Activated CD8-positive, alpha-beta memory T cell treated with anti-CD3 and anti-CD28 coated beads for 4 hours (primary cell): Measurements from ENCODE around the gene HIC1.

Source experiments
- DNase-seq, 2 donors: peaks; one replicate each; pipeline ENCODE4 v3.0.0-alpha.2; 2020; ENCODE audit warnings: low read depth in 2 of 2

Gene HIC1

GRCh38 chr17:2075336-2076086, 20.6 kb downstream of the HIC1 start:
- no peak for DNase-seq

DNA sequence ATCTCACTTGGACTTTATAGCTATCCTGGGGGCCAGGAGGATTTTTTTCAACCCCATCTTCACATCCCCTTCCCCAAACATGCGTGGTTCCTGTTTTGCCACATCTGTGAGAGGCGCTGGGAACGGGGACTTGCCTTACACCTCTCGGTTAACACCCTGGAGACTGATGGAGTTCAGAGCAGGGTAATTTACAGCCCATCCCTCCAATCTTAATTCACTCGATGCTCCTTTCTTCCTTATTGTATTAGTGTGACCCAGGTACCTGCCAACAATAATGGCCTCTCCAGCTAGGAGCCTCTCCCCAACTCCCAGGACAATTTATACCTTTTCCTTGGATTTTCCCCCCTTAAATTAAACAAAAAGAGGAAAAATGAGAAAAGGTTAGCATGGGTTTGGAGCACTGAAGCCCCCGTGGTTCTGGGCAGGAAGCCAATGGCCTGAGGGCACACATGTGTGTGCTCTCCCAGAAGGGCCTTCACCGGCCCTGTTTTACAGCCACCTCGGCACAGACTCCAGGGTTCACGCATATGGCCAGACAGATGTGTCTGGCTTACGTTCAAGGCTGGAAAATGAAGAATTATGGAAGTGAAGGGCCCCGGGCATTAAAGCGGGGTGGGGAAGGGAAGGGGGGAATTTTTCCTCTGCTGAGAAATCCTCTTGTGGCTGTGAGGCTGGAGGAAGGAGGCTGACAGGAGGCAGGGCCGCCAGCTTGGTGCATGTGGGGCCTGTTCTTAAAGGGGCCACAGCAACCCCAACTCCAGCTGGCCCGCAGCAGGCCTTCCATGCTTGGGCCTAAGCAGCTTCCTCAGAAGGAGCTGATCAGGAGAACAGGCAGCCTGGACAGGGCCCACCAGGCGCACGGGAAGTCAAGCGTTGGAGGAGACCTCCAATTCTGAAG, 21.4 kb downstream of the HIC1 start:
- DNase-seq = no peak

DNA sequence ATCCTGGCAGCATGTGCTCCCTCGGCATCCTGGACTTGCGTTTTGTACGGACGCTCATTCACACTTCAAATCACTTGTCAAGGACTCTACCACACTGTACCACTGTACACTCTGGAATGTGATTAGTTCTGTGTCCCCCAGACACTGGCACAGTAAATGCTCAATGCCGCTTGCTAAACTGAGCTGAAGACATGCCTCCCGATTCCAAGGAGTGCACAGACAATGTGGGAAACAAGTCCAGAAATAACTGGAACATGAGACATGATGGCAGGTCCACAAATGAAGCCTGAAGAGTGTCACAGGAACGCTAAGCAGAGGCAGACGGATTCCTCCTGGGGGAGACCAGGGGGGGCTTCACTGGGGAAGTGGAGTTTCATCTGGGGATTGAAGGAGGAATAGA, 22.1 kb downstream of the HIC1 start:
- DNase-seq = no peak

- no peak for DNase-seq
Observed at GRCh38 chr17:2081564-2081963, 26.7 kb downstream of the HIC1 start.

GRCh38 chr17:2082003-2082781, 27.3 kb downstream of the HIC1 start:
- DNase-seq = no peak

DNA sequence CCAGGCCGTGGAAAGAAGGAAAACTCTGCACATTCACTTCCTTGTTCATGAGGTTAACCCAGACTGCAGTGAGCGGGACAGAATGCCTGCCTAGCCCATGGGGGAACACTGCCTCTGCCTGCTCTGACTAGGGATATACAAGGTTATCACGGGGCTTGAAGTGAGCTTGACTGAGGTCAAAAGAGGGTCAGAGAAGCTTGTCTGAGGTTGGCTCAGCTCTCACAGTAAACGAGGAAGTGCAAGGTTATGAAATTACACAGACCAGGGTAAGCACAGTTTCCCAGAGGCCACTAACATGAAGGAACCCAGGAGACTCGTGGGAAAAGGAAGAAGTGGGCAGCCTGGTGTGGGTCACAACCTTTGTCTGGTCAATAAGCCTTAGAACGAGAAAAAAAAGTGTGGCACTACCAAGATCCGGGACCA, 28.7 kb downstream of the HIC1 start:
- DNase-seq = no peak

GRCh38 chr17:2084036-2084765, 29.3 kb downstream of the HIC1 start:
- no peak for DNase-seq

DNA sequence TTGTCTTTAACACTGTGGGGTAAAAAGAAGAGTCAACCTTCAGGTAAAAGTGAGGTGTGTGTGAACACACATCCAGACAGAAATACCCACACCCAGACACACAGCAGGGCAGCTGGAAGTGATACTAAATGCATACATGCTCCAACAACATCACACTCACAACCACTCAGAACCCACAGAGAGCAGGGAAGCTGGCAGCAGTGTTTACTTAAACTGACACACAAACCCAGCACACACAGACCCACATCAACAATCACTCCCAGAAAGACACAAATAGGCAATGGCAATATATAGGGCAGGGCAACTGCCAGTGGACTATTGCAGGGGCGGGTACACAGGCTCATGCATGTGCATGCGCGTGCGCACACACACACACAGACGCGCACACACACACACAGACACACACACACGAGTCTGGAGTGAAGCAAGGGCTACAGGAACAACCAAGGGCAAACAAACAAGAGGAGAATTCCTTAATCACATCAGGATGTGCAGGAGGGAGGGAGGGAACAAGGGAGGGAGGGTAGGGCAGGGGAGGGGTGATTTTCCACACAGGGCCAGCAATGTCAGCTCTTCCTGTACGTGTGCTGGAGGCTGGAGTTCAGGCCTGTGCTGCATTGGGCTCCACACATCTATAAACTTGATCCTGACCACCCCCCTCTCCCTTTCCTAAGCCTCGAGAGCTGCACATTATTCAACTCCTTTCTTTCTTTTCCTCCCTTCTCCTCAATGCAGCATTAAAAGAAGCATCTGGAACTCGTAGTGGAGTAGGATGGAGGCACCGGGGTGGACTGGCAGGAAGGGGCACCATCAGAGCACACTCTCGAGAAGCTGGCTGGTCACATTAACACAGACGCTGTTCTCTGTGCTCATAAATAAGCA, 30.1 kb downstream of the HIC1 start:
- no peak for DNase-seq

GRCh38 chr17:2085648-2085949, 30.7 kb downstream of the HIC1 start:
- DNase-seq = no peak

GRCh38 chr17:2086306-2086705, 31.4 kb downstream of the HIC1 start:
- DNase-seq = no peak

DNA sequence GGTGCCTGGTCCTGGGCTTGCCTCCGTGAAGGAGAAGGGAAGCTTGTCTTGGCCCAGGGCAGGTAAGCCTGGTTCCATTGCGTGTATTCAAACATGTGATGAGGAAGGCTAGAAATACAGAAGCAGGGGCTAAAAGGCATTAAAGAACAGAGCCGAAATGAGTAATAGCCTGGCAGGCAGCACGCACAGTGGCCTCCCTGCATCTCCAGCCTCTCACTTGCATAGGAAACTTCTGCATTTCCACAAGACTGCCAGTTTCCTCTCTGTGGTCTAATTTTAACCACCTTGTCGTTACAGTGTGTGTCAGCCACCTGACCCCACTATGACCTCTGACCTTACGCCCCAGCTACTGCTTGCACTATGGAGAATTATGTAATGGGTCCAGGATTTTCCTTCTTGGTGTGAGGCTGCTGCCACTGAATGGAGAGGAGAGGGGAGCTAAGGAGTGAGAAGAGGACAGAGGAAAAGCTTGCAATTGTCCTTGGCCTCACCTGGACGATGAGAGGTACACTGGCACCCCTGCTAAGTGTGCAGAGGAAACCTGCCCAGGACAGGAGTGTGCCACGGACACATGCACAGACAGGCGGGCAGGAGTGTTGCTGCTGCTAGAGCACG, 32.8 kb downstream of the HIC1 start:
- peak in 1 of 2 donors; percentile 36 for DNase-seq

GRCh38 chr17:2089021-2089422, 34.1 kb downstream of the HIC1 start:
- DNase-seq = no peak

- no peak for DNase-seq
Observed at GRCh38 chr17:2090210-2090641, 35.3 kb downstream of the HIC1 start.

- no peak for DNase-seq
Observed at GRCh38 chr17:2090804-2091534, 36.1 kb downstream of the HIC1 start.

DNA sequence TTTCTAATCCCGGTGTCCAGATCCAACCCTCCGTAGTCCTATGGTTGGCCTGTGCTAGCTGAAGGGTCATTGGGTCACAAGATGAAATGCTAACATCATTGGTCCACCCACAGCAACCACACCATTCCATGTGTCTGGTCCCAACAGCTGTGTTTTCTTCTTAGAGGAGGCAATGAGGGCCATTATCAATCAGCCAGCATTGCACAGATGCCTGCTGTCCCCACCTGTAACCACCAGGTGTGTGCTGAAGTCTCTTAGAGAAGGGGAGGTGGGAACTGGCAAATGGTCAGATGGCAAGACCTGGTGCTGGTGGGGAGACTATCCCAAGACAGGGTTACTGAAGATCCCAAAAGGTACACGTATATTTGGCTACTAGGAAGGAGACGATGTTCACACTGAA, 37.4 kb downstream of the HIC1 start:
- DNase-seq = no peak

DNA sequence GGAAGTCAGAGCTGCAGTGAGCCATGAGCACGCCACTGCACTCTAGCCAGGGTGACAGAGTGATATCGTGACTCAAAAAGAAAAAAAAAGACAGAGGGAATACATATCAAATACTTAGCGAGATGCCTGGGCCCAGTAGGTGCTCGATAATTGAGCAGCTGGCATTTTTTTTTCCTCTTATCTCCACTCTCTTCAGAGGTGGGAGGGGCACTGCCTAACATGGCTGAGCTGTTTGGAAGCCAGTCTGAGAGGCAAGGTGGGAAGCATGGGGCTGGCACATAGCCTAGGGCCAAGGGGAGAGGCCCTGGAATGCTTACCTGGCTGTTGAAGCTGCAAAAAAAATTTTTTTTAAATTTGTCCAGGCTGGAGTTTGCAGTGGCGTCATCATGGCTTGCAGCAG, 38.4 kb downstream of the HIC1 start:
- DNase-seq = no peak

DNA sequence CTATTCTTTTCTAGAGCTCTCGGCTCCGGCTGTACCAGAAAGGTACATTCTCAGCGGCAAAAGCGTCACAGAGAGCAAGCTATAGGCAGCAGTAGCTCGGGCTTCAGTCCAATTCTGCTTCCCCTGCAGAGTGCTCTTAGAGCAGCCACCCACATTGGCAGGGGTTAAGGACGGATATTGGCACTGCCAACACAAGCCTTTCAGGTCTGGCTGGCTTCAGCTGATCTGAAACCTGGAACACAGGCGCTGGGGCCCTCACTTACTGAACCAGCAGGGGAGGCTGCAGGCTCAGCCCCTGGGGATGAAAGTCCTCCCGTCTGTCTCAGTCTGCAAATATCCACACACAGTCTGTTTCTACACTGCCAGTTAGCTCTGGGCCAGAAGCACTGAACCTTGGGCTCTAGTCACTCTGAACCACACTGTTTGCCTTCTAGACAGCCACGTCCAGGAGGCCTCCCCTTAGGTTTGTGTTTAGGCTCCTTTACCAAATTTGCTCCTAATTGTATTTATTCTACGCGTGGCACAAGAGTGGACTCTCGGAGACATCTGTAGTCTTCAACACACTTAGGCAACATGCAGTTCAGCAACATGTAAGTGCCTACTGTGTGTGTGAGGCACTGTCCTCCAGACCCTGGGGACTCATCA, 40.1 kb downstream of the HIC1 start:
- no peak for DNase-seq

DNA sequence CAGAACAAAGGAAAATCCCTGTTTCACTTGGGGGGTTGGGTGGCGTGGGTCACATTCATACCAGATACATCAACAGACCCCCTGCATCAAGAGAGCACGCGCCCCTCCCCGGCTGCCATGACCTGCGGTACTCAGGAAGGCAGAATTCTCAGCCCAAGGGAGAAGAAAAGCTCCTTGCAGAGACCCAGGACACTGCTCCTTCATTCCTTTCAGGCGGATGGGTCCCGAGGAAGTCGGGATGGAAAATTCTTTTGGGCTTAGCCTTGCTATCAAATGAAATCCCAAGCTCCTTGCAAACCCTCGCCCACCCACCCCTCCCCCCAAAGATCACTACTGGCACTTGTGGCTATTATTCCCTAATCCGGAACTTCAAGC, 40.6 kb downstream of the HIC1 start:
- DNase-seq = no peak
